SU-DHL-6 (cell line): Measurements from ENCODE around the gene RPL3.
"Not testable (repeated sequence)": the region's sequence is repeated elsewhere in the genome, so short reads cannot be mapped to it uniquely, and the experiment has no call there.

Experiments
- H2AFZ ChIP-seq: fragments of 200-600 bp; sonication (generic); 2 replicates; pipeline ENCODE4 v1.6.1; 2014; ENCODE audit warnings: low read depth, mild to moderate bottlenecking, moderate library complexity, mixed read lengths, antibody characterized with exemption, low read length; ENCODE audit not compliant: severe bottlenecking
- H3F3A ChIP-seq: fragments of 200-600 bp; shearing (Covaris generic); 2 replicates; pipeline ENCODE4 v1.6.0; 2016; ENCODE audit warnings: antibody characterized with exemption, mild to moderate bottlenecking; ENCODE audit not compliant: insufficient read depth
- H3K27ac ChIP-seq: fragments of 200-600 bp; sonication (generic); 2 replicates; pipeline ENCODE4 v1.5.1; 2016; ENCODE audit warnings: low read depth, mild to moderate bottlenecking, low read length, moderate library complexity, mixed read lengths
- H3K27me3 ChIP-seq: fragments of 200-600 bp; sonication (generic), shearing (Covaris generic); 2 replicates; pipeline ENCODE4 v1.6.0; 2014; ENCODE audit warnings: mild to moderate bottlenecking, low read length
- H3K36me3 ChIP-seq: fragments of 200-600 bp; sonication (generic); 2 replicates; pipeline ENCODE4 v1.6.1; 2014; ENCODE audit warnings: mild to moderate bottlenecking, low read length, mixed read lengths
- H3K4me2 ChIP-seq: fragments of 300-600, 200-600 bp; shearing (Covaris generic), sonication (generic); 2 replicates; pipeline ENCODE4 v1.6.0; 2014; ENCODE audit warnings: low read length, low read depth, mild to moderate bottlenecking; ENCODE audit not compliant: poor library complexity, severe bottlenecking
- H3K4me3 ChIP-seq: fragments of 200-600 bp; sonication (generic); 2 replicates; pipeline ENCODE4 v1.5.1; 2014; ENCODE audit warnings: antibody characterized with exemption, low read length, mild to moderate bottlenecking, mixed read lengths; ENCODE audit not compliant: insufficient read depth, poor library complexity, severe bottlenecking
- H3K79me2 ChIP-seq: fragments of 200-600 bp; sonication (generic); 2 replicates; pipeline ENCODE4 v1.6.1; 2014; ENCODE audit warnings: mild to moderate bottlenecking, low read length, moderate library complexity; ENCODE audit not compliant: insufficient read depth
- H3K9ac ChIP-seq: fragments of 200-600 bp; sonication (generic); 2 replicates; pipeline ENCODE4 v1.7.0; 2014; ENCODE audit warnings: mild to moderate bottlenecking, low read length
- H3K9me2 ChIP-seq: fragments of 200-600 bp; sonication (generic); replicated peaks from 2 replicates; pipeline ENCODE4 v1.6.1; 2014; ENCODE audit warnings: low read length; ENCODE audit not compliant: insufficient read depth
- H3K9me3 ChIP-seq: fragments of 200-600 bp; sonication (generic); 2 replicates; pipeline ENCODE4 v1.6.1; 2014; ENCODE audit warnings: low read length, mixed read lengths; ENCODE audit not compliant: insufficient read depth
- H4K20me1 ChIP-seq: fragments of 200-600 bp; sonication (generic); 2 replicates; pipeline ENCODE4 v1.6.1; 2014; ENCODE audit warnings: low read depth, mild to moderate bottlenecking, antibody characterized with exemption, low read length, moderate library complexity, mixed read lengths
- CTCF ChIP-seq: fragments of 200-600 bp; sonication (generic); IDR thresholded peaks from one replicate; pipeline ENCODE4 v1.5.1; 2017; ENCODE audit warnings: antibody characterized with exemption, mild to moderate bottlenecking, low read length, moderate library complexity; ENCODE audit not compliant: insufficient read depth, poor library complexity, severe bottlenecking
- EZH2phosphoT487 ChIP-seq: fragments of 200-600 bp; sonication (generic), shearing (Covaris generic); conservative IDR thresholded peaks from 2 replicates; pipeline ENCODE4 v1.6.1; 2018; ENCODE audit warnings: mild to moderate bottlenecking, antibody characterized with exemption, low read length, moderate library complexity, mixed read lengths

Gene RPL3

GRCh38 chr22:39356464-39356863, 37.0 kb upstream of the RPL3 start:
- Histone ChIP-seq H4K20me1 (no peaks in the 10 kb centered on the region), H3K9me3 (no peaks in the 10 kb centered on the region), H3F3A (no peaks in the 10 kb centered on the region), H2AFZ (no peak overlapping the region), H3K4me2 (no peak overlapping the region), H3K27me3 (no peaks in the 10 kb centered on the region), H3K9ac (no peak overlapping the region), H3K36me3 (no peaks in the 10 kb centered on the region), H3K9me2 (no peaks in the 10 kb centered on the region), H3K27ac (no peak overlapping the region), H3K79me2 (no peaks in the 10 kb centered on the region), H3K4me3 (no peak overlapping the region)
- TF ChIP-seq EZH2phosphoT487 (no peak), CTCF (no peak)

GRCh38 chr22:39355805-39356204, 36.4 kb upstream of the RPL3 start:
- not testable (repeated sequence) for H3K4me2 ChIP-seq, H3K27ac ChIP-seq, H3F3A ChIP-seq, H2AFZ ChIP-seq, H3K36me3 ChIP-seq, H3K9ac ChIP-seq, H3K79me2 ChIP-seq, H3K9me3 ChIP-seq, H3K9me2 ChIP-seq, H3K4me3 ChIP-seq, H3K27me3 ChIP-seq, H4K20me1 ChIP-seq

GRCh38 chr22:39355080-39355479, 35.7 kb upstream of the RPL3 start:
- Histone ChIP-seq H3K9me3 (no peaks in the 10 kb centered on the region), H3F3A (no peaks in the 10 kb centered on the region), H3K79me2 (no peaks in the 10 kb centered on the region), H3K4me3 (no peak overlapping the region), H3K9ac (no peak overlapping the region), H2AFZ (no peak overlapping the region), H3K4me2 (no peak overlapping the region), H3K27ac (no peak overlapping the region), H3K36me3 (no peaks in the 10 kb centered on the region), H4K20me1 (no peaks in the 10 kb centered on the region), H3K27me3 (no peaks in the 10 kb centered on the region), H3K9me2 (no peaks in the 10 kb centered on the region)
- TF ChIP-seq CTCF (no peak), EZH2phosphoT487 (no peak)

- TF ChIP-seq CTCF = no peak
- no peak for TF ChIP-seq EZH2phosphoT487
- H3K27me3 ChIP-seq = no peaks in the 10 kb centered on the region
- no peaks in the 10 kb centered on the region for H3K36me3 ChIP-seq
- H3K9ac ChIP-seq = no peak overlapping the region
- H3K27ac ChIP-seq = no peak overlapping the region
- no peaks in the 10 kb centered on the region for H3F3A ChIP-seq
- no peak overlapping the region for H3K4me3 ChIP-seq
- H2AFZ ChIP-seq = no peak overlapping the region
- H3K79me2 ChIP-seq = no peaks in the 10 kb centered on the region
- no peaks in the 10 kb centered on the region for H3K9me3 ChIP-seq
- H3K9me2 ChIP-seq = no peaks in the 10 kb centered on the region
- no peaks in the 10 kb centered on the region for H4K20me1 ChIP-seq
- H3K4me2 ChIP-seq = no peak overlapping the region
Measured at GRCh38 chr22:39353346-39353745, 33.9 kb upstream of the RPL3 start.
